C4-2B (cell line): ENCODE measurements around the gene PPOX.

Source experiments
- H3K27ac ChIP-seq: fragments of 450-650 bp; 2 replicates; pipeline ENCODE4 v1.5.1; 2017
- ZFX ChIP-seq: fragments of 450-650 bp; IDR thresholded peaks from 2 replicates; pipeline ENCODE4 v1.6.1; 2017
- TF ChIP-seq, protein P1 (sequence below): fragments of 450-650 bp; conservative IDR thresholded peaks from 2 replicates; pipeline ENCODE4 v1.5.1; 2017; ENCODE audit warnings: mild to moderate bottlenecking

PPOX gene

DNA sequence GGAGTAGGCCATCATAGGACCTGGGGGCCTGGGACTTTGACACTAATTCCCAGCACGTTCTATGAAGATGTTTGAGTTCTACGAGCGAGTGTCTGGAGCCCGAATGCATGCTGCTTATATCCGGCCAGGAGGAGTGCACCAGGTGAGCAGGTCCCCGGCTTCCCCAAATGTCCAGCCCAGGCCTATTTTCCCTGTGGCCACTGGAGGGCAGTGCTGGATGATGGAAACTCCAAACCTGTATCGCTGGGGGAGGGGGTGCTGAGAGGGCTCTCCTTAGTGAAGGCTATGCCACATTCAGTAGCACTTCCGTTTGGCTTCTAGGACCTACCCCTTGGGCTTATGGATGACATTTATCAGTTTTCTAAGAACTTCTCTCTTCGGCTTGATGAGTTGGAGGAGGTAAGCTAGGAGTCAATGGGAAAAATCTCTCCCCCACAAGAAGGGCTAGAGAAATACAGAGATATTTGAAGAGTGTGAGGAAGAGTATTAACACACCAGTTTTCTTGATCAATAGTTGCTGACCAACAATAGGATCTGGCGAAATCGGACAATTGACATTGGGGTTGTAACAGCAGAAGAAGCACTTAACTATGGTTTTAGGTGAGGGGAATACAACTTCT, 43.7 kb downstream of the PPOX start:
- H3K27ac ChIP-seq: no peak overlapping the region
- no peak for TF ChIP-seq ZFX
- TF ChIP-seq, protein P1, sequence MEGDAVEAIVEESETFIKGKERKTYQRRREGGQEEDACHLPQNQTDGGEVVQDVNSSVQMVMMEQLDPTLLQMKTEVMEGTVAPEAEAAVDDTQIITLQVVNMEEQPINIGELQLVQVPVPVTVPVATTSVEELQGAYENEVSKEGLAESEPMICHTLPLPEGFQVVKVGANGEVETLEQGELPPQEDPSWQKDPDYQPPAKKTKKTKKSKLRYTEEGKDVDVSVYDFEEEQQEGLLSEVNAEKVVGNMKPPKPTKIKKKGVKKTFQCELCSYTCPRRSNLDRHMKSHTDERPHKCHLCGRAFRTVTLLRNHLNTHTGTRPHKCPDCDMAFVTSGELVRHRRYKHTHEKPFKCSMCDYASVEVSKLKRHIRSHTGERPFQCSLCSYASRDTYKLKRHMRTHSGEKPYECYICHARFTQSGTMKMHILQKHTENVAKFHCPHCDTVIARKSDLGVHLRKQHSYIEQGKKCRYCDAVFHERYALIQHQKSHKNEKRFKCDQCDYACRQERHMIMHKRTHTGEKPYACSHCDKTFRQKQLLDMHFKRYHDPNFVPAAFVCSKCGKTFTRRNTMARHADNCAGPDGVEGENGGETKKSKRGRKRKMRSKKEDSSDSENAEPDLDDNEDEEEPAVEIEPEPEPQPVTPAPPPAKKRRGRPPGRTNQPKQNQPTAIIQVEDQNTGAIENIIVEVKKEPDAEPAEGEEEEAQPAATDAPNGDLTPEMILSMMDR: peak; percentile 97

DNA sequence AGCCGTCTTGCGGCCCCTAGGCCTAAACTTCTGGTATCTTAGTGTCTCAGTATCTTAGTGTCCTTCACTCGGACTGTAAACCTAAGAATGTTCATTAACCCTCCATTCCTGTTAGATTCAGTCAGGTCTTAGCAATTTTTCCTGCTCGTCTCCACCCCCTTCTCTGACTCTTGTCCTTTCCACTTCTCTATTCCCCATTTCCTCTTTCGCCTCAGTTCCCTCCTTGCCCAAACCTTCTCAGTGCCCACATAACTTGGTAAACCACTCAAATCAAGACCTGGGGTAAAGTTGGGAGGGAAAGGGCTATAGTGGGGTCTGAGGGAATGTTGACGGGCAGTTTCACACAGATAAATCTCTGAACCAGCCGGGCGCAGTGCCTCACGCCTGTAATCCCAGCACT, 48.1 kb downstream of the PPOX start:
- TF ChIP-seq ZFX: no peak
- TF ChIP-seq, protein P1: no peak
- H3K27ac ChIP-seq: no peak overlapping the region

DNA sequence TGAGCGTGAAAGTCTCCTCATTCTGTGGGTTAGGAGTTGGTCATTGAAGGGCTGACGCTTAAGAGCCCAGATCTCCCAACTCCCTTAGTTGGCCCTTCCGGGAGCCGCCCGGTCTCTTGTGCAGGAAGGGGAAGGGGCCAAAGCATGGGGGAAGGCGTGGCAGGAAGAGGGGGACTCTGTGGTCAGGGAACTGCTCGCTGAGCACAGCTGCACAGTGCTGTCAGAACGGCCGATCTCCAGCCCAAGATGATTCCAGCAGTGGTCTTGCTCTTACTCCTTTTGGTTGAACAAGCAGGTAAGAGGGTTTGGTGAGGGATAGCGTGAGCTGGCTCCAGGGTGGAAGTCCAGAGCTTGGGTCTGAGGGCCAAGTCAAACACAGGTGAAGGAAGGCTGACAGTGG, 48.9 kb downstream of the PPOX start, which contains the start of gene FCER1G:
Gene FCER1G, plus strand, starts transcription at position 220 of the 400 bp plus-strand sequence. Its CDS starts 27 bp downstream, at position 247.
- no peak for TF ChIP-seq ZFX
- TF ChIP-seq, protein P1: no peak
- no peak within 1 kb of the TSS for H3K27ac ChIP-seq

DNA sequence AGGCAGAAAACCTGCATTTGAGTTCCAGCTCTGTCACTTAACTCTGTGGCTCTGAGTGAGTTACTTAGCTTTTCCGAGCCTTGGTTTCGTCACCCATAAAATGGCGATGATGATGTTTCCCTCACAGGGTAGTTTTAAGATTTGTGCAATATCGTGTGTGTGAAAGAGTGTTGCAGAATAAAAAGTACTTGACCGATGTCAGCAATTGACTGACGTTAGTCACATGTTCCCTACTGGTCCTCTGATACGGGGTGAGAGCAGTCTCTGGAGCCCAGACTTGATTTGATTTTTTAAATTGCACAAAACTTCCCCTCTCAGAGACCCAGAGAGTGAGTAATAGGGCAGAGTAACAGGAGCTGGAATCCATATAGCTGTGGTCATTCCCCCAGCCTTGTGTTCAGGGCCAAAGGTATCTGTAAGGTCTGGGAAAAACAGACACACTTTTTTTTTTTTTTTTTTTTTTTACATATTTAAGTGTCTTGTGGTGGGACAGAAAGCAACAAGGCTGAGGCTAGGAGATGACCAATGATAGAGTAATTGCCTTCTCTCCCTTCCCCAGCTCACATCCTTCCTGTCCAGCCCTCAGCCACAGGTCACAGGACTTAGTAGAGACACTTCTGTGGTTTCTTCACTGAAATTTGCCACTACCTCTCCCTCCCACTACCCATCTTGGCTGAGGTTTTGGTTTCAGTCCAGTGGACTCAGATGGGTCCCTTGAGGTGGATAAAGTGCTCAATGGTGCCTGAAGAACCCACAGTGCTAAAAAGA, 50.9 kb downstream of the PPOX start:
- TF ChIP-seq ZFX: no peak
- TF ChIP-seq, protein P1: no peak
- H3K27ac ChIP-seq: no peak overlapping the region

DNA sequence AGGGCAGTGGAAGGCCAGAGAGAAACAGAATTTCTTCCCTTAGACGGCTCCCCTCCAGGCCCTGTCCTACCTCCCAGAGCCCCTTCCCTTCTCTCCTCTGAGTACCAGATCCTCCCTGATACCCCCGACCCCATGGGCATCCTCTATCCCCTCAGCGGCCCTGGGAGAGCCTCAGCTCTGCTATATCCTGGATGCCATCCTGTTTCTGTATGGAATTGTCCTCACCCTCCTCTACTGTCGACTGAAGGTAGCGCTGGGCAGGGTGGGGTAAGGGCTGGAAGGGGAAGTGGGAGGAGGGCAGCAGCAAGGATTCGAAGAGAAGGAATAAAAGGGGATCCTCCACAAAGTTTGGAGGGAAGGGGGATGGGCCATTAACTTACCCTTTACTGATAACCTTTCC, 51.6 kb downstream of the PPOX start:
- H3K27ac ChIP-seq: no peak overlapping the region
- no peak for TF ChIP-seq ZFX
- TF ChIP-seq, protein P1: no peak

DNA sequence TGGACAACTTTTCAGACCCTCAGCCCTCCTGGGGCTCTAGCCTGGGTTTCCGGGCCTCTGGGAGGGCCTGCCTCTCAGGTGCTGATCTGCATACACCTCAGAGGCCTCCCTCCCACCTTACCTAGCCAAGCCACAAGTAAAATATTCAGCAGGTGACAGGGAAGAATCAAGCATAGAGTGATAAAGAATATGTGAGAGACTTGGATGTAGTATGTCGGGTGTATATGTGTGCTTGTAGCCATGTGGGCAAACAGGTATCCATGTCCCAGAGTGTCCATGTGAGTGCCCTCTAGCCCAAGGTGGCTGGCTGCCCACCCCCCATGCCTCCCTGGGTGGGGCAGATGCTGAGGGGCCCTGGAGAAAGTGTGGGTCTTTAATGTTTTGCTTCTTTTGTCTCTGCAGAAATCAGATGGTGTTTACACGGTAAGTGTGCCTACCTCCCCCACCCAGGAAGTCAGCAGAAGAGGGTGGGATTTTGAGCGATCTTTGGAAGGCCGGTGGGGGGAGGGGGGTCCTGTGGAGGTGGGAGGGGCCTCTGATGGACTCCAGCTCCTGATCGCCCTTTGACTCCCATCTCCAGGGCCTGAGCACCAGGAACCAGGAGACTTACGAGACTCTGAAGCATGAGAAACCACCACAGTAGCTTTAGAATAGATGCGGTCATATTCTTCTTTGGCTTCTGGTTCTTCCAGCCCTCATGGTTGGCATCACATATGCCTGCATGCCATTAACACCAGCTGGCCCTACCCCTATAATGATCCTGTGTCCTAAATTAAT, 52.3 kb downstream of the PPOX start:
- no peak overlapping the region for H3K27ac ChIP-seq
- TF ChIP-seq ZFX: no peak
- TF ChIP-seq, protein P1: no peak
